Measurements from ENCODE around the gene NUDT6. TPM values are rescaled to one million over a fixed set of nuclear protein-coding genes. Genes with fewer than 3 reads are reported as not detected.

The NUDT6 gene
- polyA plus RNA-seq, 10 donors = 5.1 to 12.4 (median 7.0) TPM

- no peak for DNase-seq
These were observed 4.7 kb downstream of the NUDT6 start for GRCh38 chr4:122917731-122918130.

GRCh38 chr4:122914938-122915337 is 7.5 kb downstream of the NUDT6 start:
- DNase-seq = no peak

GRCh38 chr4:122914292-122914904 is 8.0 kb downstream of the NUDT6 start:
- peak in 2 of 3 donors; percentile 57 to 65 for DNase-seq

- no peak for DNase-seq
These were observed 9.4 kb downstream of the NUDT6 start for GRCh38 chr4:122912810-122913575.

DNA sequence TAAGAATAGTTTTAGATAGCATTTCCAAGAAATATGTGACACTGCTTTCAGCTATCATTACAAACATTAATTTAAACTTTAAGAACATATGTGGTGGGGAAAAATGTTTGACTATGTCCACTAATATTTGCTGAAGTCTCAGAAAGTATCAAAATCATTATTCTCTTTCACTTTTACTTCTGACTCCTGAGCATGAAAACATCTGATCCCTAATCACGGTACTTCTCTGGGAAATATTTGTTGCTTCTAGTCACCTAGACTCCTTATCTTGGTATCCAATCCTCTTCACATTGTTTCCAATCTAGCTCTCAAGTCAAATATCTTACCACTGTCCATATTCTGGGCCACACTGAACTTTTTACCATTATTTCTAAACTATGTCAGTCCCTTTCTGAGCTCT is 10.8 kb downstream of the NUDT6 start:
- DNase-seq = no peak

- no peak for DNase-seq
These were observed 12.7 kb downstream of the NUDT6 start for GRCh38 chr4:122909683-122910082.

- no peak for DNase-seq
These were observed 14.2 kb downstream of the NUDT6 start for GRCh38 chr4:122908223-122908622.

DNA sequence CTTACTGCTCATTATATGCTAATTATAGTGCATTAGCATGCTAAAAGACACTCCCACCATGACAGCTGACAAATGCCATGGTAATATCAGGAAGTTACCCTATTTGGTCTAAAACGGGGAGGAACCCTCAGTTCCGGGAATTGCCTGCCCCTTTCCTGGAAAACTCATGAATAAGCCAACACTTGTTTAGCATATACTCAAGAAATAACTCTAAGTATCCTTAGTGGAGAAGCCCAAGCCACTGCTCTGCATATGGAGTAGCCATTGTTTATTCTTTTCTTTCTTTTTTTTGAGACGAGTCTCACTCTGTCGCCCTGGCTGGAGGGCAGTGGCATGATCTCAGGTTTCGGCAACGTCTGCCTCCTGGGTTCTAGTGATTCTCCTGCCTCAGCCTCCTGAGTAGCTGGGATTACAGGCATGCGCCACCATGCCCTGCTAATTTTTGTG is 15.5 kb downstream of the NUDT6 start:
- DNase-seq = no peak

- DNase-seq = no peak
These were observed 18.6 kb downstream of the NUDT6 start for GRCh38 chr4:122903766-122904288.

DNA sequence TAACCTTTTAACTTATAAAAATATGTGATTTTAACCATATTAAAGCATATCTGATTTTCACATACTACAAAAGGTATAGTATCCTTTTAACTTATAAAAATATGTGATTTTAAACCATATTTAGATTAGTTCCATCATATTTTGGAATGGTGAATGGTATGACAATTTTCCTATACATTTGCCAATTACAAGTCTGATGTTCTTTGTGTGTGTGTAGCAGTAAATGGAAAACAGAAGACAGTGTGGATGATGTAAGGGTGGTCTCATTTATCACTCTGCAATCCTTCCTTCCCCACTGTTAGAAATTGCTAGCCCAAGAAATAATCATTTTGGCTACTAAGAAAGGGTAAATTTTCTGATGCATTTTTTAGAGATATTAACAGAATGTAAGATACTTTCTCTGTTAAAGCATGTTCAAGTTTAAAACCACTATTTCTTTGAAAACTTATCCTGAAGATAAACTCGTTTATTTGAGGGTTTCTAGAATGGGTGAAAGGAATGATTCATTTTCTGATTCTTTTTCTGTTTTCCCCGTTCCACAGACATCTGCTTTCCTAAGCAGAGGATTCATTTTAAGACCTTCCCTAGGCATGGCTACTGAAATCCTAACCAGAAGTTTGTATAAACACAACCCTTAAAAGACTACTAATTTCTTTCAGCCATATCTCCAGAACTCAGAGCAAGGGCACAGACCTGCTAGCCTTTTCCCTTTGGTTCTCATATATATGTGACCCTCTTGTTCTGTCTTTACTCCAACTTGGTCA is 21.0 kb downstream of the NUDT6 start:
- peak in 1 of 3 donors; percentile 45 for DNase-seq

DNA sequence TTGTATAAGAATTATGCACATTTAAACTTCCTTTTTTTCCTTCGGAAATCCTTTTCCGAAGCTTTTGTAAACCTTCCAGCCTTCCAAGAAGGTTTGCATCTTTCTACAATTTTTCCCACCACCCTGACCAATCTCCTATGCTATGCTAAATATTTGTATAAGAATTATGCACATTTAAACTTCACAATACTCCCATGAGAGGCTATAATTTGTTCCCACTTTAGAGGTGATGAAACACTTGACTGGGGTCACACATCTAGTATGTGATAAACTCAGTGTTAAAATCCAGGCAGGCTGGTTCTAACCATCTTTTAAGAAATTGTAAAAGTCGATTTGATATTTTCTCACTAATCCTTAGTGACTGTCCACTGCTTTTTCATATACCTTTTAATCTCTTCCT is 22.1 kb downstream of the NUDT6 start:
- DNase-seq = no peak

DNA sequence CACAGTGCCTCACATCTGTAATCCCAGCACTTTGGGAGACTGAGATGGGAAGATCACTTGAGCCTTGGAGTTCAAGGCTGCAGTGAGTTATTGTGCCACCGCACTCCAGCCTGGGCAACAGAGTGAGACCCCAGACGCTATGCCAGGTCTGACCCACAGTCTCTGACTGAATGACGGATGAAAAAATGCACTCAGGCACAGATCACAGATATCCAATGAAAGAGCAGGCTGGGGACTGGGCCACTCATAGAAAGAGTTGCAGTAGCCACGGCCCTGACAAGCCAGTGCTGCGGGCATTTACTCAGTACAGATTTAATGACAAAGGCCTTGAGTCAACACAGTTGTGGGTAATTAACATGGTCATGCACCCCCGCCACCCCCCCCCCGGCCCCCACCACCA is 22.7 kb downstream of the NUDT6 start:
- no peak for DNase-seq

GRCh38 chr4:122898370-122899150 is 23.8 kb downstream of the NUDT6 start:
- peak; percentile 34 to 90 (median 52) for DNase-seq

- no peak for DNase-seq
These were observed 26.1 kb downstream of the NUDT6 start for GRCh38 chr4:122896270-122896669.

DNA sequence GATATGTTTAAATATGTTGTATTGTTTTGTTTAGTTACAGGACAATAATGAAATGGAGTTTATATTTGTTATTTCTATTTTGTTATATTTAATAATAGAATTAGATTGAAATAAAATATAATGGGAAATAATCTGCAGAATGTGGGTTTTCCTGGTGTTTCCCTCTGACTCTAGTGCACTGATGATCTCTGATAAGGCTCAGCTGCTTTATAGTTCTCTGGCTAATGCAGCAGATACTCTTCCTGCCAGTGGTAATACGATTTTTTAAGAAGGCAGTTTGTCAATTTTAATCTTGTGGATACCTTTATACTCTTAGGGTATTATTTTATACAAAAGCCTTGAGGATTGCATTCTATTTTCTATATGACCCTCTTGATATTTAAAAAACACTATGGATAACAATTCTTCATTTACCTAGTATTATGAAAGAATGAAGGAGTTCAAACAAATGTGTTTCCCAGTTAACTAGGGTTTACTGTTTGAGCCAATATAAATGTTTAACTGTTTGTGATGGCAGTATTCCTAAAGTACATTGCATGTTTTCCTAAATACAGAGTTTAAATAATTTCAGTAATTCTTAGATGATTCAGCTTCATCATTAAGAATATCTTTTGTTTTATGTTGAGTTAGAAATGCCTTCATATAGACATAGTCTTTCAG is 26.9 kb downstream of the NUDT6 start:
- DNase-seq = no peak

DNA sequence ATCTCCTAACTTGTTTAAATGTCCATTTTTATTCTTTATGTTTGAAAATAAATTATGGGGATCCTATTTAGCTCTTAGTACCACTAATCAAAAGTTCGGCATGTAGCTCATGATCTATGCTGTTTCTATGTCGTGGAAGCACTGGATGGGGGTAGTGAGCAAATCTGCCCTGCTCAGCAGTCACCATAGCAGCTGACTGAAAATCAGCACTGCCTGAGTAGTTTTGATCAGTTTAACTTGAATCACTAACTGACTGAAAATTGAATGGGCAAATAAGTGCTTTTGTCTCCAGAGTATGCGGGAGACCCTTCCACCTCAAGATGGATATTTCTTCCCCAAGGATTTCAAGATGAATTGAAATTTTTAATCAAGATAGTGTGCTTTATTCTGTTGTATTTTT is 27.6 kb downstream of the NUDT6 start:
- DNase-seq = no peak

DNA sequence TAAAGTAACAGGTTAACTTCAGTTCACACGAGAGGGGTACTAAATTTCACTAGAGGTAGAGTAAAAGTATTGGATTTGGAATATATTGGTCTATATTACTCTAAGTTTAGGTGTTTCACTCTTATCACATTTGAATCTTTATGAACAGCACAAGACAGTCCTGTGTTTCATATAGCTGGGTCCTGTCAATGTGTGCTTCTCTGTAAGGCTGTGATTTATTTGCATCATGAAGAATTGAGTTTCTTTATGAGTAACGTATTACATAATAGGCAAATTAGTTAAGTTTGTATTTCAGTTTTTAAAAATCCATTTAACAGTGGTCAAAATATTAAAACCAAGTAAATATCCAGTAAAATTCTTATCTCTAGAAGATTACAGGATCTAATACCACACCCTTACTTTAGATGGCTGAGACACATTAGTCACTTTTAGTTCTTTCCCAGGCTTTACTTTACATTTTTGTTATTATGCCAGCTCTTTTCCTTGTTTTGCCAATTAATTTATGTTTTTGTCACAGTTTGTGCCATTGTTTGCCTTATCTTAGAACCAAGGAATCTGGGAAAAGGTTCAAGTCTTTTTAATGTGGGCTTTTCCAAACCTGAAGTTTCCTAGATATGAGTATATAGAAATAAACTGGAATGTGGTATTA is 32.1 kb downstream of the NUDT6 start:
- no peak for DNase-seq

GRCh38 chr4:122889726-122890125 is 32.7 kb downstream of the NUDT6 start:
- no peak for DNase-seq

GRCh38 chr4:122884499-122884898 is 37.9 kb downstream of the NUDT6 start:
- peak; percentile 53 to 76 (median 54) for DNase-seq

Data from muscle of back (tissue), 11 donors.